ENCODE data around the gene LRRC75B.
"Not testable (repeated sequence)": the region's sequence is repeated elsewhere in the genome, so short reads cannot be mapped to it uniquely, and the experiment has no call there.

Gene LRRC75B

GRCh38 chr22:24602105-24602749 is 9.4 kb upstream of the LRRC75B start:
- DNase-seq = not testable (repeated sequence)

- DNase-seq = no peak
Observed at GRCh38 chr22:24601217-24602104, 8.6 kb upstream of the LRRC75B start.

- DNase-seq = not testable (repeated sequence)
Observed at GRCh38 chr22:24599958-24600715, 7.3 kb upstream of the LRRC75B start.

GRCh38 chr22:24599514-24599913 is 6.6 kb upstream of the LRRC75B start:
- no peak for DNase-seq

GRCh38 chr22:24597076-24597475 is 4.2 kb upstream of the LRRC75B start:
- DNase-seq = not testable (repeated sequence)

- DNase-seq = no peak
Observed at GRCh38 chr22:24595863-24596262, 3.0 kb upstream of the LRRC75B start.

- no peak for DNase-seq
Observed at GRCh38 chr22:24595228-24595627, 2.4 kb upstream of the LRRC75B start.

GRCh38 chr22:24594569-24595120 is 1.8 kb upstream of the LRRC75B start:
- DNase-seq = no peak

- DNase-seq = no peak
Observed at GRCh38 chr22:24593836-24594568, 1.1 kb upstream of the LRRC75B start.

GRCh38 chr22:24593559-24593835 is 624 bp upstream of the LRRC75B start:
- DNase-seq = not testable (repeated sequence)

GRCh38 chr22:24592058-24592850 is 619 bp downstream of the LRRC75B start:
- no peak for DNase-seq

GRCh38 chr22:24591286-24591830 is 1.5 kb downstream of the LRRC75B start:
- DNase-seq = no peak

GRCh38 chr22:24590596-24591173 is 2.2 kb downstream of the LRRC75B start:
- no peak for DNase-seq

- DNase-seq = no peak
Observed at GRCh38 chr22:24589518-24590030, 3.3 kb downstream of the LRRC75B start.

GRCh38 chr22:24588757-24589481 is 4.0 kb downstream of the LRRC75B start:
- DNase-seq = no peak

- DNase-seq = no peak
Observed at GRCh38 chr22:24588381-24588756, 4.5 kb downstream of the LRRC75B start.

GRCh38 chr22:24587948-24588347 is 4.9 kb downstream of the LRRC75B start:
- no peak for DNase-seq

- DNase-seq = no peak
Observed at GRCh38 chr22:24587251-24587650, 5.6 kb downstream of the LRRC75B start.

- no peak for DNase-seq
Observed at GRCh38 chr22:24585927-24586546, 6.8 kb downstream of the LRRC75B start.

GRCh38 chr22:24585461-24585860 is 7.4 kb downstream of the LRRC75B start:
- no peak for DNase-seq
